ENCODE results near the gene ZDHHC18. TPM values are rescaled to one million over a fixed set of nuclear protein-coding genes. Genes with fewer than 3 reads are reported as not detected.
"Not testable (repeated sequence)": the region's sequence is repeated elsewhere in the genome, so short reads cannot be mapped to it uniquely, and the experiment has no call there.

ZDHHC18 gene
- total RNA-seq, 4 donors from 2014 or later: 14.1 to 28.4 (median 18.8) TPM

- no peak for DNase-seq (ENCODE audit: low spot score in 2 of 2)
- no peak for TF ChIP-seq CTCF (IDR thresholded peaks at IDR 0.05)
- TF ChIP-seq POLR2A (IDR thresholded peaks at IDR 0.05): no peak
- no peak overlapping the region for H3K4me3 ChIP-seq (ENCODE audit: low read depth, poor library complexity, severe bottlenecking)
- intact Hi-C loops (cut with DNase I; ENCODE audit: low total_unique reads): no loop called here
- WGBS, 2 donors: 87 to 89% methylated on average over 6 of the region's 6 CpGs
Measured at GRCh38 chr1:26839779-26840178, 13.3 kb downstream of the ZDHHC18 start.

- H3K4me3 ChIP-seq (ENCODE audit: low read depth, poor library complexity, severe bottlenecking): no peak overlapping the region
- no peak for TF ChIP-seq CTCF (IDR thresholded peaks at IDR 0.05)
- no peak for TF ChIP-seq POLR2A (IDR thresholded peaks at IDR 0.05)
- intact Hi-C loops (cut with DNase I; ENCODE audit: low total_unique reads): no loop called here
- no peak for DNase-seq (ENCODE audit: low spot score in 2 of 2)
- WGBS, 2 donors: 77 to 85% methylated on average over 13 of the region's 13 CpGs
Measured at GRCh38 chr1:26844424-26845196, 18.1 kb downstream of the ZDHHC18 start.

DNA sequence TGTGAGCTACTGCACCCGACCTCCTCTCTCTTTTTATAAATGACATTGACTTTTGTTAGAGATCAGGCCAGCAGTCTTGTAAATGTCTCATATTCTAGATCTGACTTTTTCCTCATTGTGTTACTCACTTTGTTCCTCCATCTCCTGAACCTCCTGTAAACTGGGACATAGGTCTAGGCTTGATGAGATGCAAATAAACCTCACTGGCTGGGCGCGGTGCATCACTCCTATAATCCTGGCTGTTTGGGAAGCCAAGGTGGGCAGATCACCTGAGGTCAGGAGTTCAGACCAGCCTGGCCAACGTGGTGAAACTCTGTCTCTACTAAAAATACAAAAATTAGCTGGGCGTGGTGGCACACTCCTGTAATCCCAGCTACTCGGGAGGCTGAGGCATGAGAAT is 21.3 kb downstream of the ZDHHC18 start:
- DNase-seq (ENCODE audit: low spot score in 2 of 2); intact Hi-C loops (cut with DNase I; ENCODE audit: low total_unique reads); H3K4me3 ChIP-seq (ENCODE audit: low read depth, poor library complexity, severe bottlenecking): not testable (repeated sequence)
- WGBS, 2 donors: 70 to 85% methylated on average over 6 of the region's 6 CpGs

GRCh38 chr1:26848499-26848898 is 22.0 kb downstream of the ZDHHC18 start:
- no peak for TF ChIP-seq CTCF (IDR thresholded peaks at IDR 0.05)
- TF ChIP-seq POLR2A (IDR thresholded peaks at IDR 0.05): no peak
- intact Hi-C loops (cut with DNase I; ENCODE audit: low total_unique reads): no loop called here
- no peak overlapping the region for H3K4me3 ChIP-seq (ENCODE audit: low read depth, poor library complexity, severe bottlenecking)
- no peak for DNase-seq (ENCODE audit: low spot score in 2 of 2)
- 89 to 91% methylated on average over 10 of the region's 10 CpGs for WGBS, 2 donors

DNA sequence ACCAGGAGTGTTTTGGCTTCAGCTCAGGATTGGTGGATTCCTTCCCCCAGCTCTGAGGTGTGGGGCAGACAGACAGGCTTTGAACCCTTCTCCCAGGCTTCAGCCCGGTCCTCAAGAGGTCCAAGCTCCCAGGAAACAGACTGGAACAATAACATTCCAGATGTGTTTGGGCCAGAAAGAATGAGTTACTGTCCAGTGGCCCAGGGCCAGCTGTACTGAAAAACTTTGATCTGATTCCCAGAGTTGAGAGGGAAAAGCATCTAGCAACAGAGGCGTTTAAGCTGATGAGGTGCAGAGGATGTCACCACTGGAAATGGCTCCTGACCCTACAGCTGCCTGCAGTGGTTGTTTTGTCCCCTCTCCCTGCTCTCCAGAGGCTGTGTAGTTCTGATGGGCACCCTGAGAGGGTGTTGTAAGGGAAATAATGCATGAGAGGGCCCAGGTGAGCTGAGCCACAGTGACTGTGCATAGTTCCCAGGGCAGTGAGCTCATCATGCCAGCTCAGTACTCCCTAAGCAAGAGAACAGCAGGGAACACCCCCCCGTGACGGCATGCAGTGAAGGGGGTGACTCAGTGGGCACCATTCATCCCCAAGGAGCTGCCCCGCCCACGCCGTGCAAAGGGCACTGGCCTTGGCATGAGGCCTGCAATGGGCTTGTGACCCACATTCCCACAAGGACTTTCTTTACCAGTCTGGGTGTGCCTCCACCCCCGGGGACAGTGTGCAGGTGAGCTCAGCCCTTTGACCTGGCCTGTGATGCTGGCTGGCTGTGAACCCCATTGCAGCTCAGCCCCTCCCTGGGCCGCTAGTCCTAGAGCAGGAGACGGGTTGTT is 22.7 kb downstream of the ZDHHC18 start:
- H3K4me3 ChIP-seq (ENCODE audit: low read depth, poor library complexity, severe bottlenecking): no peak overlapping the region
- intact Hi-C loops (cut with DNase I; ENCODE audit: low total_unique reads): no loop called here
- WGBS, 2 donors: 41 to 46% methylated on average over 8 to 10 of the region's 10 CpGs
- DNase-seq (ENCODE audit: low spot score in 2 of 2): no peak
- TF ChIP-seq CTCF (IDR thresholded peaks at IDR 0.05) (no peak), POLR2A (IDR thresholded peaks at IDR 0.05) (no peak)

- intact Hi-C loops (cut with DNase I; ENCODE audit: low total_unique reads): no loop called here
- no peak for DNase-seq (ENCODE audit: low spot score in 2 of 2)
- 61 to 64% methylated on average over 12 of the region's 12 CpGs for WGBS, 2 donors
- H3K4me3 ChIP-seq (ENCODE audit: low read depth, poor library complexity, severe bottlenecking): no peak overlapping the region
- no peak for TF ChIP-seq POLR2A (IDR thresholded peaks at IDR 0.05)
- no peak for TF ChIP-seq CTCF (IDR thresholded peaks at IDR 0.05)
Measured at GRCh38 chr1:26851106-26851684, 24.7 kb downstream of the ZDHHC18 start.

Data from lower leg skin (tissue), 4 donors.